ENCODE results near the gene RMC1. TPM values are rescaled to one million over a fixed set of nuclear protein-coding genes. Genes with fewer than 3 reads are reported as not detected.

RMC1 gene
- total RNA-seq, 1 donor from 2014 or later: 18.8 TPM

DNA sequence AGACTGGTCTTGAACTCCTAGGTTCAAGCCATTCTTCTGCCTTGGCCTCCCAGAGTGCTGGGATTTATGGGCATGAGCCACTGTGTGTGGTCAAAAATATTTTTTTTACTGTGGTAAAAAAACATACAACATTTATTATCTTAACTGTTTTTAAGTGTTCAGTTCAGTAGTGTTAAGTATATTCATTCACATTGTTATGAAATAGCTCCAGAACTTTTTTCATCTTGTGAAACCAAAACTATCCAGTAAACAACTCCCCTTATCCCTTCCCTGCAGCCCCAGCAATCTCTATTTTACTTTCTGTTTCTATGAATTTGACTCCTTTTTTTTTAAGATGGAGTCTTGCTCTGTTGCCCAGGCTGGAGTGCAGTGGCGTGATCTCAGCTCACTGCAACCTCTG is 9.3 kb downstream of the RMC1 start:
- no peak overlapping the region for H3K4me3 Mint-ChIP-seq
- H3K4me1 Mint-ChIP-seq: peaks cover 3% of the 10 kb centered on the region
- H3K27ac Mint-ChIP-seq: no peak overlapping the region
- H3K9me3 Mint-ChIP-seq: no peaks in the 10 kb centered on the region
- no peak for DNase-seq (ENCODE audit: low spot score in 2 of 2, unreplicated experiment in 2 of 2)
- H3K27me3 Mint-ChIP-seq (ENCODE audit: low read depth): no peaks in the 10 kb centered on the region
- peaks cover 28% of the 10 kb centered on the region for H3K36me3 Mint-ChIP-seq
- no peak for TF ChIP-seq CTCF (IDR thresholded peaks at IDR 0.05; ENCODE audit: unreplicated experiment)

GRCh38 chr18:23515911-23516546 is 12.7 kb downstream of the RMC1 start:
- H3K4me3 Mint-ChIP-seq: no peak overlapping the region
- peak; percentile 67 for TF ChIP-seq CTCF (IDR thresholded peaks at IDR 0.05; ENCODE audit: unreplicated experiment)
- H3K27me3 Mint-ChIP-seq (ENCODE audit: low read depth): no peaks in the 10 kb centered on the region
- DNase-seq (ENCODE audit: low spot score in 2 of 2, unreplicated experiment in 2 of 2): peak; percentile 43 to 78
- peaks cover 3% of the 10 kb centered on the region for H3K4me1 Mint-ChIP-seq
- H3K27ac Mint-ChIP-seq: no peak overlapping the region
- H3K9me3 Mint-ChIP-seq: no peaks in the 10 kb centered on the region
- peaks cover 41% of the 10 kb centered on the region for H3K36me3 Mint-ChIP-seq

- TF ChIP-seq CTCF (IDR thresholded peaks at IDR 0.05; ENCODE audit: unreplicated experiment): no peak
- H3K4me1 Mint-ChIP-seq: peaks cover 7% of the 10 kb centered on the region
- no peak for DNase-seq (ENCODE audit: low spot score in 2 of 2, unreplicated experiment in 2 of 2)
- H3K36me3 Mint-ChIP-seq: peaks cover 52% of the 10 kb centered on the region
- no peaks in the 10 kb centered on the region for H3K27me3 Mint-ChIP-seq (ENCODE audit: low read depth)
- H3K27ac Mint-ChIP-seq: no peak overlapping the region
- H3K9me3 Mint-ChIP-seq: no peaks in the 10 kb centered on the region
- no peak overlapping the region for H3K4me3 Mint-ChIP-seq
Observed at GRCh38 chr18:23519734-23520133, 16.4 kb downstream of the RMC1 start.

GRCh38 chr18:23521271-23521670 is 18.0 kb downstream of the RMC1 start:
- no peak for DNase-seq (ENCODE audit: low spot score in 2 of 2, unreplicated experiment in 2 of 2)
- no peak for TF ChIP-seq CTCF (IDR thresholded peaks at IDR 0.05; ENCODE audit: unreplicated experiment)
- Mint-ChIP-seq H3K4me3 (no peak overlapping the region), H3K27ac (peak overlapping the region; percentile 50), H3K4me1 (peaks cover 5% of the 10 kb centered on the region), H3K9me3 (no peaks in the 10 kb centered on the region), H3K36me3 (peaks cover 54% of the 10 kb centered on the region), H3K27me3 (ENCODE audit: low read depth) (no peaks in the 10 kb centered on the region)

DNA sequence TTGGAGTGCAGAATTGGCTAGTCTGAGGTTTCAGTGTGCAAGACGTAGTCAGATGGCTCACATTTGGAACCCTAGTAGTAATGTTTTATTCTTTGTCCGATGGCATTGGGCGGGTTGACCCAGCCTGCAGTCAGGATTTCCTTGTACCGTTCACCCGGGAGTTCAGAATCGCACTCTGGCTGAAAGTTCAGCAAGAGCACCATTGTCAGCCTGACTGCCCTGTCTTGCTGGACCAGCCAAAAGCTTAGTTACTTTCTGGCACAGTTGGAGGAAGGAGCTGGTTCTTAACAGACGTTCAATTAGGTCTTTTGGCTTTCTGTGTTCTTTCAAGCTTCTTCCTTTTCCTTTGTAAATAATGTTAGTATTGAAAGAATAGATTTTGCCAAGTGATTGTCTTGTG is 18.6 kb downstream of the RMC1 start:
- peaks cover 58% of the 10 kb centered on the region for H3K36me3 Mint-ChIP-seq

More for the DNA sequence above, 18.6 kb downstream of the RMC1 start:
- H3K4me3 Mint-ChIP-seq: no peak overlapping the region
- H3K27ac Mint-ChIP-seq: no peak overlapping the region
- TF ChIP-seq CTCF (IDR thresholded peaks at IDR 0.05; ENCODE audit: unreplicated experiment): no peak
- no peaks in the 10 kb centered on the region for H3K9me3 Mint-ChIP-seq
- no peak for DNase-seq (ENCODE audit: low spot score in 2 of 2, unreplicated experiment in 2 of 2)
- H3K27me3 Mint-ChIP-seq (ENCODE audit: low read depth): no peaks in the 10 kb centered on the region
- peaks cover 11% of the 10 kb centered on the region for H3K4me1 Mint-ChIP-seq

Data from mesothelial cell of epicardium (in vitro differentiated cells).